Endodermal cell (in vitro differentiated cells): ENCODE results near the gene REPIN1. TPM values are rescaled to one million over a fixed set of nuclear protein-coding genes. Genes with fewer than 3 reads are reported as not detected.

Experiments used
- DNase-seq: peaks from one replicate; pipeline ENCODE4 v3.0.0-alpha.2; 2017
- H3K27ac ChIP-seq: 2 replicates; pipeline ENCODE4 v1.5.1; 2013; ENCODE audit warnings: mild to moderate bottlenecking, low read depth, low read length, moderate library complexity
- H3K27me3 ChIP-seq: 2 replicates; pipeline ENCODE4 v1.6.1; 2013; ENCODE audit warnings: mild to moderate bottlenecking, low read length, moderate library complexity; ENCODE audit not compliant: insufficient read depth, control insufficient read depth, poor library complexity, severe bottlenecking
- H3K36me3 ChIP-seq: 2 replicates; pipeline ENCODE4 v1.7.0; 2013; ENCODE audit warnings: mild to moderate bottlenecking, low read length, moderate library complexity; ENCODE audit not compliant: control insufficient read depth, insufficient read depth
- H3K4me1 ChIP-seq: one replicate; pipeline ENCODE4 v1.7.0; 2013; ENCODE audit warnings: low read length; ENCODE audit not compliant: control insufficient read depth, insufficient read depth
- H3K4me3 ChIP-seq: 2 replicates; pipeline ENCODE4 v1.5.1; 2013; ENCODE audit warnings: mild to moderate bottlenecking, low read length, moderate library complexity
- H3K9ac ChIP-seq: 2 replicates; pipeline ENCODE4 v1.6.1; 2013; ENCODE audit warnings: mild to moderate bottlenecking, low read length, moderate library complexity; ENCODE audit not compliant: poor library complexity, severe bottlenecking; ENCODE audit errors: extremely low read depth
- H3K9me3 ChIP-seq: 2 replicates; pipeline ENCODE4 v1.6.1; 2013; ENCODE audit warnings: mild to moderate bottlenecking, low read length, moderate library complexity; ENCODE audit not compliant: control insufficient read depth
- H3K27ac Mint-ChIP-seq: 2 replicates; pipeline ENCODE4 v1.8.0; 2020; ENCODE audit warnings: mixed read lengths
- H3K27me3 Mint-ChIP-seq: 2 replicates; pipeline ENCODE4 v1.8.0; 2021; ENCODE audit warnings: mild to moderate bottlenecking, mixed read lengths; ENCODE audit not compliant: insufficient read depth
- H3K36me3 Mint-ChIP-seq: 2 replicates; pipeline ENCODE4 v1.8.0; 2020; ENCODE audit warnings: low read depth, mixed read lengths
- H3K4me1 Mint-ChIP-seq: 2 replicates; pipeline ENCODE4 v1.8.0; 2020; ENCODE audit warnings: mixed read lengths
- H3K4me3 Mint-ChIP-seq: 2 replicates; pipeline ENCODE4 v1.8.0; 2020; ENCODE audit warnings: mild to moderate bottlenecking, moderate library complexity, mixed read lengths
- H3K9me3 Mint-ChIP-seq: 2 replicates; pipeline ENCODE4 v1.8.0; 2020; ENCODE audit warnings: mild to moderate bottlenecking, mixed read lengths
- WGBS, 2 experiments: methylation state at CpG; one replicate each; pipeline versions ENCODE4 v1.1.5 to v1.1.7; 2013; ENCODE audit warnings: missing lambda C conversion rate in 2 of 2, mixed read lengths in 1 of 2; ENCODE audit not compliant: insufficient coverage in 1 of 2, insufficient read length in 1 of 2; 5-methylcytosine and 5-hydroxymethylcytosine counted together
- total RNA-seq, 2 donors: library from RNA; stranded (reverse); fragmentation: NEBNext Ultra II Directional in 1 of 2; extraction: Animal tissue kit (Norgen Biotek cat#: 25700) in 1 of 2; gene quantifications; 2 replicates in 1 of 2; 3 replicates in 1 of 2; pipeline ENCODE4 v1.2.1, GENCODE V29; 2021
- TF ChIP-seq, protein P1 (sequence below): fragments of 200-600 bp; sonication (generic); conservative IDR thresholded peaks from 2 replicates; pipeline ENCODE4 v1.5.0; 2021; ENCODE audit warnings: antibody characterized with exemption, mild to moderate bottlenecking

Gene REPIN1
- total RNA-seq, 2 donors from 2014 or later = 85.4 to 94.4 TPM

DNA sequence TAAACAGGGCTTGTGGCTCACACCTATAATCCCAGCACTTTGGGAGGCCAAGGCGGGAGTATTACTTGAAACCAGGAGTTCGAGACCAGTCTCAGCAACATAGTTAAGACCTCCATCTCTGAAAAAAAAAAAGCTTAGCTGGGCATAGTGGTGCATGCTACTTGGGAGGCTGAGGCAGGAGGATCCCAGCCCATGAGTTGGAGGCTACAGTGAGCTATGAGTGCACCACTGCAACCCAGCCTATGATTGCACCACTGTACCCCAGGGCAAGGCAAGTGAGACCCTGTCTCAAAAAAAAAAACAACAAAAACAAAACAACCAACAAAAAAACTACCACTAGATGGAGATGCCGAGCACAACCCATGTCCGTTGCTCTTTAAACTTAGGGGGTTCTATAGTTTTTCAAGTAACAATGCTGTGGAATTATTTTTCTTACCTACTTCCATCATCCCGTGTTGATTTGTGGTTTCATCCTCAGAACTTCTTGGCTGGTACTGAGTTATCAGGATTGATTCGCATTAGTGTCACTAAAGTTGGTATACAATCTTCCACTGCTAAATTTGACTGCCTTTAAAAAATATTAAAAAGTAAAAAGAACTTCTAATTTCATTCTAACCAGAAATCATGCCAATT, 12.2 kb upstream of the REPIN1 start:
- Mint-ChIP-seq H3K36me3 (no peaks in the 10 kb centered on the region), H3K4me1 (peaks cover 2% of the 10 kb centered on the region), H3K9me3 (no peaks in the 10 kb centered on the region), H3K27me3 (no peaks in the 10 kb centered on the region), H3K4me3 (no peak overlapping the region), H3K27ac (no peak overlapping the region)
- no peaks in the 10 kb centered on the region for H3K4me1 ChIP-seq
- 38 to 54% methylated on average over 3 to 6 of the region's 6 CpGs for WGBS, 2 experiments
- H3K27ac ChIP-seq = no peak overlapping the region
- no peak overlapping the region for H3K9ac ChIP-seq
- no peaks in the 10 kb centered on the region for H3K36me3 ChIP-seq
- no peak overlapping the region for H3K4me3 ChIP-seq
- TF ChIP-seq, protein P1, sequence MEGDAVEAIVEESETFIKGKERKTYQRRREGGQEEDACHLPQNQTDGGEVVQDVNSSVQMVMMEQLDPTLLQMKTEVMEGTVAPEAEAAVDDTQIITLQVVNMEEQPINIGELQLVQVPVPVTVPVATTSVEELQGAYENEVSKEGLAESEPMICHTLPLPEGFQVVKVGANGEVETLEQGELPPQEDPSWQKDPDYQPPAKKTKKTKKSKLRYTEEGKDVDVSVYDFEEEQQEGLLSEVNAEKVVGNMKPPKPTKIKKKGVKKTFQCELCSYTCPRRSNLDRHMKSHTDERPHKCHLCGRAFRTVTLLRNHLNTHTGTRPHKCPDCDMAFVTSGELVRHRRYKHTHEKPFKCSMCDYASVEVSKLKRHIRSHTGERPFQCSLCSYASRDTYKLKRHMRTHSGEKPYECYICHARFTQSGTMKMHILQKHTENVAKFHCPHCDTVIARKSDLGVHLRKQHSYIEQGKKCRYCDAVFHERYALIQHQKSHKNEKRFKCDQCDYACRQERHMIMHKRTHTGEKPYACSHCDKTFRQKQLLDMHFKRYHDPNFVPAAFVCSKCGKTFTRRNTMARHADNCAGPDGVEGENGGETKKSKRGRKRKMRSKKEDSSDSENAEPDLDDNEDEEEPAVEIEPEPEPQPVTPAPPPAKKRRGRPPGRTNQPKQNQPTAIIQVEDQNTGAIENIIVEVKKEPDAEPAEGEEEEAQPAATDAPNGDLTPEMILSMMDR = peak; percentile 82
- no peaks in the 10 kb centered on the region for H3K9me3 ChIP-seq
- H3K27me3 ChIP-seq = no peaks in the 10 kb centered on the region
- DNase-seq = peak; percentile 61

- TF ChIP-seq, protein P1 = no peak
- no peak overlapping the region for H3K4me3 Mint-ChIP-seq
- DNase-seq = no peak
- H3K36me3 Mint-ChIP-seq = no peaks in the 10 kb centered on the region
- H3K4me3 ChIP-seq = no peak overlapping the region
- H3K36me3 ChIP-seq = no peaks in the 10 kb centered on the region
- H3K4me1 ChIP-seq = no peaks in the 10 kb centered on the region
- H3K9me3 Mint-ChIP-seq = no peaks in the 10 kb centered on the region
- no peak overlapping the region for H3K27ac ChIP-seq
- H3K27me3 ChIP-seq = no peaks in the 10 kb centered on the region
- no peaks in the 10 kb centered on the region for H3K27me3 Mint-ChIP-seq
- no peak overlapping the region for H3K27ac Mint-ChIP-seq
- WGBS, 2 experiments = 91 to 92% methylated on average over 6 to 9 of the region's 9 CpGs
- peaks cover 8% of the 10 kb centered on the region for H3K4me1 Mint-ChIP-seq
- H3K9ac ChIP-seq = no peak overlapping the region
- H3K9me3 ChIP-seq = no peaks in the 10 kb centered on the region
Measured at GRCh38 chr7:150357270-150357669, 11.4 kb upstream of the REPIN1 start.

GRCh38 chr7:150357771-150358427, 10.7 kb upstream of the REPIN1 start:
- no peaks in the 10 kb centered on the region for H3K36me3 ChIP-seq
- no peak overlapping the region for H3K27ac ChIP-seq
- H3K9me3 Mint-ChIP-seq = no peaks in the 10 kb centered on the region
- peaks cover 8% of the 10 kb centered on the region for H3K4me1 Mint-ChIP-seq
- H3K9me3 ChIP-seq = no peaks in the 10 kb centered on the region
- H3K4me1 ChIP-seq = no peaks in the 10 kb centered on the region
- H3K27ac Mint-ChIP-seq = no peak overlapping the region
- DNase-seq = peak; percentile 68
- H3K27me3 ChIP-seq = no peaks in the 10 kb centered on the region
- 83 to 85% methylated on average over 12 to 13 of the region's 13 CpGs for WGBS, 2 experiments
- no peak overlapping the region for H3K4me3 ChIP-seq
- TF ChIP-seq, protein P1 = peak; percentile 62
- no peak overlapping the region for H3K4me3 Mint-ChIP-seq
- no peak overlapping the region for H3K9ac ChIP-seq
- no peaks in the 10 kb centered on the region for H3K27me3 Mint-ChIP-seq
- no peaks in the 10 kb centered on the region for H3K36me3 Mint-ChIP-seq
